ENCODE results near the gene HMCN2.

HMCN2 gene

GRCh38 chr9:130352586-130353285 lies 87.2 kb downstream of the HMCN2 start:
- TF ChIP-seq CTCF (IDR thresholded peaks at IDR 0.05) = no peak

GRCh38 chr9:130354378-130354777 lies 88.8 kb downstream of the HMCN2 start:
- no peaks in the 10 kb centered on the region for H3K27me3 ChIP-seq (ENCODE audit: control insufficient read depth, insufficient read depth, low read length)
- no peak overlapping the region for H3K9ac ChIP-seq
- no peak overlapping the region for H3K27ac ChIP-seq
- H3K4me3 ChIP-seq (ENCODE audit: low read depth, low read length) = no peak overlapping the region
- H3K4me1 ChIP-seq = no peaks in the 10 kb centered on the region
- H3K9me3 ChIP-seq (ENCODE audit: control insufficient read depth, low read length) = no peaks in the 10 kb centered on the region
- H3K36me3 ChIP-seq (ENCODE audit: control insufficient read depth, insufficient read depth, low read length) = no peaks in the 10 kb centered on the region
- H2AFZ ChIP-seq = no peak overlapping the region
- H3K79me2 ChIP-seq = no peaks in the 10 kb centered on the region
- H3K4me2 ChIP-seq (ENCODE audit: low read length) = no peak overlapping the region
- TF ChIP-seq CTCF (IDR thresholded peaks at IDR 0.05) = no peak

More at GRCh38 chr9:130352586-130353285, 87.2 kb downstream of the HMCN2 start:
- no peak overlapping the region for H2AFZ ChIP-seq
- H3K79me2 ChIP-seq = no peaks in the 10 kb centered on the region
- H3K27me3 ChIP-seq (ENCODE audit: control insufficient read depth, insufficient read depth, low read length) = no peaks in the 10 kb centered on the region
- no peak overlapping the region for H3K4me2 ChIP-seq (ENCODE audit: low read length)
- H3K9ac ChIP-seq = no peak overlapping the region
- no peaks in the 10 kb centered on the region for H3K36me3 ChIP-seq (ENCODE audit: control insufficient read depth, insufficient read depth, low read length)
- no peaks in the 10 kb centered on the region for H3K9me3 ChIP-seq (ENCODE audit: control insufficient read depth, low read length)
- no peak overlapping the region for H3K27ac ChIP-seq
- no peak overlapping the region for H3K4me3 ChIP-seq (ENCODE audit: low read depth, low read length)
- no peaks in the 10 kb centered on the region for H3K4me1 ChIP-seq

DNA sequence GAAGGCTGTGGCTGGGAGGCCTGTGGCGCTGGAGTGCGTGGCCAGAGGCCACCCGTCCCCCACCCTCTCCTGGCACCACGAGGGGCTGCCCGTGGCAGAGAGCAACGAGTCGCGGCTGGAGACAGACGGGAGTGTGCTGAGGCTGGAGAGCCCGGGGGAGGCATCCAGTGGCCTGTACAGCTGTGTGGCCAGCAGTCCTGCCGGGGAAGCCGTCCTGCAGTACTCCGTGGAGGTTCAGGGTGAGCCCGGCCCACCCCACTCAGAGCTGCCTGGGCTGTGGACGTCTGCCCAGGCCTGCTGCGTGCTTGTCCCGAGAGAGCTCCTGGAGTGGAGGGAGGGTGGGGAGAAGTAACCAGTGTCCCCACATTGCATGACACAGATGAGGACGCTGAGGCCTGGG lies 89.2 kb downstream of the HMCN2 start:
- Histone ChIP-seq H3K4me1 (no peaks in the 10 kb centered on the region), H3K4me3 (ENCODE audit: low read depth, low read length) (no peak overlapping the region), H3K9me3 (ENCODE audit: control insufficient read depth, low read length) (no peaks in the 10 kb centered on the region), H3K4me2 (ENCODE audit: low read length) (no peak overlapping the region), H3K9ac (no peak overlapping the region), H2AFZ (no peak overlapping the region), H3K27me3 (ENCODE audit: control insufficient read depth, insufficient read depth, low read length) (no peaks in the 10 kb centered on the region), H3K36me3 (ENCODE audit: control insufficient read depth, insufficient read depth, low read length) (no peaks in the 10 kb centered on the region), H3K79me2 (no peaks in the 10 kb centered on the region), H3K27ac (no peak overlapping the region)
- TF ChIP-seq CTCF (IDR thresholded peaks at IDR 0.05) = no peak

GRCh38 chr9:130356033-130356432 lies 90.5 kb downstream of the HMCN2 start:
- Histone ChIP-seq H3K4me1 (no peaks in the 10 kb centered on the region), H3K4me3 (ENCODE audit: low read depth, low read length) (no peak overlapping the region), H3K9me3 (ENCODE audit: control insufficient read depth, low read length) (no peaks in the 10 kb centered on the region), H3K36me3 (ENCODE audit: control insufficient read depth, insufficient read depth, low read length) (no peaks in the 10 kb centered on the region), H3K4me2 (ENCODE audit: low read length) (no peak overlapping the region), H3K79me2 (no peaks in the 10 kb centered on the region), H3K9ac (no peak overlapping the region), H3K27ac (no peak overlapping the region), H3K27me3 (ENCODE audit: control insufficient read depth, insufficient read depth, low read length) (no peaks in the 10 kb centered on the region), H2AFZ (no peak overlapping the region)
- no peak for TF ChIP-seq CTCF (IDR thresholded peaks at IDR 0.05)

All from parathyroid adenoma (tissue), 2 donors.